HG02870 (cell line): Measurements from ENCODE around the gene EVC.

Experiments used
- ATAC-seq: cut with Tn5 transposase; IDR thresholded peaks from one replicate; pipeline ENCODE4 v1.9.1; 2021; ENCODE audit warnings: mild to moderate bottlenecking, moderate library complexity; ENCODE audit not compliant: unreplicated experiment

EVC gene

GRCh38 chr4:5783486-5783885, 72.5 kb downstream of the EVC start:
- no peak for ATAC-seq

GRCh38 chr4:5784021-5784420, 73.0 kb downstream of the EVC start:
- ATAC-seq, result no peak

- no peak for ATAC-seq
These were observed 74.1 kb downstream of the EVC start for GRCh38 chr4:5784960-5785611.

GRCh38 chr4:5785806-5786680, 75.0 kb downstream of the EVC start:
- no peak for ATAC-seq

- no peak for ATAC-seq
These were observed 76.3 kb downstream of the EVC start for GRCh38 chr4:5787311-5787710.

GRCh38 chr4:5788144-5788543, 77.1 kb downstream of the EVC start:
- no peak for ATAC-seq

GRCh38 chr4:5789141-5789540, 78.1 kb downstream of the EVC start:
- no peak for ATAC-seq

GRCh38 chr4:5790546-5790857, 79.5 kb downstream of the EVC start:
- no peak for ATAC-seq

GRCh38 chr4:5791654-5792053, 80.7 kb downstream of the EVC start:
- no peak for ATAC-seq

- ATAC-seq, result no peak
These were observed 82.5 kb downstream of the EVC start for GRCh38 chr4:5793514-5793913.

GRCh38 chr4:5795580-5795979, 84.6 kb downstream of the EVC start:
- ATAC-seq, result no peak

- no peak for ATAC-seq
These were observed 86.0 kb downstream of the EVC start for GRCh38 chr4:5796976-5797375.

GRCh38 chr4:5797866-5798265, 86.9 kb downstream of the EVC start:
- ATAC-seq, result no peak

- no peak for ATAC-seq
These were observed 87.5 kb downstream of the EVC start for GRCh38 chr4:5798462-5798861.

- no peak for ATAC-seq
These were observed 87.9 kb downstream of the EVC start for GRCh38 chr4:5798946-5799345.

GRCh38 chr4:5799406-5799805, 88.4 kb downstream of the EVC start:
- ATAC-seq, result no peak

GRCh38 chr4:5800496-5800895, 89.5 kb downstream of the EVC start:
- no peak for ATAC-seq

GRCh38 chr4:5801696-5802095, 90.7 kb downstream of the EVC start:
- ATAC-seq, result no peak

- no peak for ATAC-seq
These were observed 91.6 kb downstream of the EVC start for GRCh38 chr4:5802565-5802964.

GRCh38 chr4:5804656-5805055, 93.7 kb downstream of the EVC start:
- no peak for ATAC-seq

- ATAC-seq, result no peak
These were observed 94.3 kb downstream of the EVC start for GRCh38 chr4:5805270-5805669.

- no peak for ATAC-seq
These were observed 97.2 kb downstream of the EVC start for GRCh38 chr4:5808081-5808741.
